Sigmoid colon (tissue), 4 donors: ENCODE data around the gene TAOK1.

Experiments used
- CTCF ChIP-seq, 4 experiments: fragments of 450-650 bp in 3 of 4; fragments of 200-600 bp in 1 of 4; IDR thresholded peaks; one replicate each; pipeline ENCODE4 v1.5.1; 2016 to 2019; ENCODE audit warnings: antibody characterized with exemption in 4 of 4, mild to moderate bottlenecking in 3 of 4, moderate library complexity in 2 of 4
- EP300 ChIP-seq, 4 donors: sonication (generic); formaldehyde crosslinking; IDR thresholded peaks; one replicate each; pipeline ENCODE4 v1.6.1; 2017; ENCODE audit warnings: antibody characterized with exemption in 4 of 4
- POLR2A ChIP-seq, 2 donors: fragments of 450-650 bp; IDR thresholded peaks; one replicate each; pipeline ENCODE4 v1.6.1; 2016; ENCODE audit warnings: antibody characterized with exemption in 2 of 2, mild to moderate bottlenecking in 2 of 2, moderate library complexity in 2 of 2
- POLR2AphosphoS5 ChIP-seq, 4 donors: sonication (generic); formaldehyde crosslinking; IDR thresholded peaks; one replicate each; pipeline ENCODE4 v1.6.1; 2017; ENCODE audit warnings: antibody characterized with exemption in 4 of 4

GRCh38 chr17:29442451-29442850, 52.3 kb downstream of the TAOK1 start:
- TF ChIP-seq CTCF (IDR thresholded peaks at IDR 0.05) (no peak), EP300 (IDR thresholded peaks at IDR 0.05) (no peak), POLR2AphosphoS5 (IDR thresholded peaks at IDR 0.05) (no peak), POLR2A (IDR thresholded peaks at IDR 0.05) (no peak)
